T-helper 9 cell (primary cell): ENCODE data around the gene SMARCD1.
"Not testable (repeated sequence)": the region's sequence is repeated elsewhere in the genome, so short reads cannot be mapped to it uniquely, and the experiment has no call there.

Experiments used
- DNase-seq: peaks from one replicate; pipeline ENCODE4 v3.0.0-alpha.2; 2020

Gene SMARCD1

DNA sequence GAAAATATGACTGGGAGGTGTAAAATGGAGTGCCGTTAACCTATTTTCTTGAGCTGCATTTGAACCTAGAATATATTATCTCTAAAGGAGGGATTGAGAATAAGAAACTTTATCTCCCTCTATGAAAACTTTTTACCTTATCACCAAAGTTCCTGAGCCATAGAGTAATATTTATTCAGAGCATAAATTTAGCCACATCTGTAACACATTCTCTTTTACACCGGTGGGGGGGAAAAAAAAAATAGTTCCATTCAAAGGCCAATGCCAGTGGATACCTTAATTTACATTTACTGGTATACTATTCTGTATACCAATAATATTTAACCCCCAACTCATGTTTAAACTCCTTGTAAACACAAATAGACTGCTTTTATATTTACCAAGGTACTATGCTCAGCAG is 60.3 kb downstream of the SMARCD1 start:
- DNase-seq, result no peak

DNA sequence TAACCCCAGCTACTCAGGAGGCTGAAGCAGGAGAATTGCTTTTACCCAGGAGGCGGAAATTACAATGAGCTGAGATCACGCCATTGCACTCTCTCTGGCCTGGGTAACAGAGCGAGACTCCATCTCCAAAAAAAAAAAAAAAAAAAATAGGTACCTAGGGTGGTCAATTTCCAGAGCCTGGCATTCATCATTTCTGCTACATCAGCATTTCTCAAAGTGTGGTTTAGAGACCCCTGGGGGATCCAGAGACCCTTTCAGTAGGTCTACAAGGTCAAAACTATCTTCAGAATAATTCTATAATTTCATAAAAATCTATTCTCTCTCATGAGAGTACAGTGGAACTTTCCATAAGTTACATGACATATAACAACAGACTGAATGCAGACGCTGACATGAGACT is 62.1 kb downstream of the SMARCD1 start:
- no peak for DNase-seq

DNA sequence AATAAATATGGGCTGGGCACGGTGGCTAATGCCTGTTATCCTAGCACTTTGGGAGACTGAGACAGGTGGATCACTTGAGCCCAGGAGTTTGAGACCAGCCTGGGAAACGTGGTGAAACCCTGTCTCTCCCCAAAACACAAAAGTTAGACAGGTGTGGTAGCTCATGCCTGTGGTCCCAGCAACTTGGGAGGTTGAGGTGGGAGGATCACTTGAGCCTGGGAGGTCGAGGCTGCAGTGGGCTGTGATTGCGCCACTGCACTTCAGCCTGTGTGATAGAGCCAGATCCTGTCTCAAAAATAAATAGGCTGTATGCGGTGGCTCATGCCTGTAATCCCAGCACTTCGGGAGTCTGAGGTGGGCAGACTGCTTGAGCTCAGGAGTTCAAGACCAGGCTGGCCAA is 62.9 kb downstream of the SMARCD1 start:
- not testable (repeated sequence) for DNase-seq

DNA sequence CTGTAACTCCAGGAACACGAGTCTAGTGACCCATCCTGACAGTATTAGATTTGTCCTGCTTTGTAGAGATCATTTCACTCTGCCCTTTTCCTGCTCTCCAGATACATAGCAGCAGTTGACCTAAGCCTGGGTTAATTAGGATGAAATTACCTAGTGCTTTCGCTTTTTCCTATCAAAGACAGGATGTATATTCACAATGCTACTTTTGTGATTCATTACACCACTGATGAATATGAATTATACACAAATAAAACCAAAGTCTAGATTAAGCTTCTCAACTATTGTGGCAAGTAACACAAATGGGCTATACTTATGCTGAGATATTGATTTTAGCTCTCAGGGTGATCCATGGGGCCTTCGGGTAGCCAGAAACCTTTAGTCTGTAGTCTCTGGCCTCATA is 64.2 kb downstream of the SMARCD1 start:
- no peak for DNase-seq
